HepG2 (cell line): Measurements from ENCODE around the gene TMEM190. TPM values are rescaled to one million over a fixed set of nuclear protein-coding genes. Genes with fewer than 3 reads are reported as not detected.
A peak's percentile ranks its signal among the peaks of the same experiment; 100 is the strongest.

Experiments used
- ARID2 ChIP-seq: sonication (generic); formaldehyde crosslinking; IDR thresholded peaks from 2 replicates; pipeline ENCODE4 v1.8.1; 2022; ENCODE audit warnings: mild to moderate bottlenecking, missing genetic modification reagents, borderline replicate concordance
- BCL6 ChIP-seq: IDR thresholded peaks from 2 replicates; pipeline ENCODE4 v1.6.1; 2016; ENCODE audit warnings: missing genetic modification reagents, missing compliant biosample characterization
- EEA1 ChIP-seq: sonication (generic); formaldehyde crosslinking; IDR thresholded peaks from 2 replicates; pipeline ENCODE4 v1.5.1; 2020; ENCODE audit warnings: mild to moderate bottlenecking, missing genetic modification reagents, borderline replicate concordance
- KLF16 ChIP-seq, 2 experiments: sonication (generic) in 1 of 2; formaldehyde crosslinking in 1 of 2; IDR thresholded peaks; 2 replicates each; pipeline versions ENCODE4 v1.6.1 to v1.8.0; 2016 to 2023; ENCODE audit warnings: missing genetic modification reagents in 2 of 2, missing compliant biosample characterization in 1 of 2
- PRPF4 ChIP-seq: fragments of 200-400 bp; formaldehyde crosslinking; IDR thresholded peaks from 2 replicates; pipeline ENCODE4 v1.6.1; 2016; ENCODE audit warnings: low read length, low read depth; ENCODE audit not compliant: poor library complexity, severe bottlenecking
- TOPORS ChIP-seq: sonication (generic); formaldehyde crosslinking; IDR thresholded peaks from 2 replicates; pipeline ENCODE4 v1.8.0; 2023; ENCODE audit warnings: mild to moderate bottlenecking, missing genetic modification reagents
- U2AF2 ChIP-seq: fragments of 200-400 bp; formaldehyde crosslinking; IDR thresholded peaks from 2 replicates; pipeline ENCODE4 v1.6.1; 2017; ENCODE audit warnings: low read depth, mild to moderate bottlenecking, low read length
- ZBTB3 ChIP-seq: sonication (generic); formaldehyde crosslinking; IDR thresholded peaks from 2 replicates; pipeline ENCODE4 v1.4.0; 2020; ENCODE audit warnings: low read depth, mild to moderate bottlenecking, moderate library complexity, missing genetic modification reagents, borderline replicate concordance
- ZNF329 ChIP-seq: sonication (generic); formaldehyde crosslinking; IDR thresholded peaks from 2 replicates; pipeline ENCODE4 v1.9.0; 2021; ENCODE audit warnings: low read depth, mild to moderate bottlenecking, missing genetic modification reagents
- ZNF350 ChIP-seq: sonication (generic); formaldehyde crosslinking; IDR thresholded peaks from 2 replicates; pipeline ENCODE4 v1.4.0; 2020; ENCODE audit warnings: mild to moderate bottlenecking, low read depth, missing genetic modification reagents, borderline replicate concordance
- ZNF530 ChIP-seq: sonication (generic); formaldehyde crosslinking; IDR thresholded peaks from 2 replicates; pipeline ENCODE4 v1.5.0; 2020; ENCODE audit warnings: low read depth, mild to moderate bottlenecking, missing genetic modification reagents
- ZNF709 ChIP-seq: sonication (generic); formaldehyde crosslinking; IDR thresholded peaks from 2 replicates; pipeline ENCODE4 v1.5.0; 2020; ENCODE audit warnings: mild to moderate bottlenecking, missing genetic modification reagents
- ZNF713 ChIP-seq: sonication (generic); formaldehyde crosslinking; IDR thresholded peaks from 2 replicates; pipeline ENCODE4 v1.4.0; 2020; ENCODE audit warnings: mild to moderate bottlenecking, missing genetic modification reagents
- polyA plus RNA-seq, 8 experiments: library from polyadenylated mRNA; depleted of rRNA in 3 of 8; stranded (reverse) in 7 of 8; unstranded in 1 of 8; fragments of >200 nt; fragmentation: Illumina TruSeq in 4 of 8; extraction: Trizol in 4 of 8; gene quantifications; 2 replicates each; pipeline versions ENCODE4 v1.2.1 to v1.2.3, GENCODE V29; 2011 to 2016; ENCODE audit warnings: low read depth in 4 of 8, missing spikeins in 1 of 8, mixed read lengths in 1 of 8; ENCODE audit not compliant: insufficient read depth in 1 of 8
- total RNA-seq, 5 experiments: library from RNA; depleted of rRNA; stranded (reverse); fragments of >200 nt; fragmentation: Illumina TruSeq; extraction: Trizol; gene quantifications; 2 replicates each; pipeline ENCODE4 v1.2.3, GENCODE V29; 2016; ENCODE audit warnings: low read depth in 1 of 5
- TF ChIP-seq, protein P1 (sequence below): sonication (generic); formaldehyde crosslinking; IDR thresholded peaks from 2 replicates; pipeline ENCODE4 v1.8.1; 2023; ENCODE audit warnings: mild to moderate bottlenecking, inconsistent platforms, moderate library complexity, missing genetic modification reagents, borderline replicate concordance
- TF ChIP-seq, protein P2 (sequence below): sonication (generic); formaldehyde crosslinking; IDR thresholded peaks from 2 replicates; pipeline ENCODE4 v1.4.0; 2020; ENCODE audit warnings: missing genetic modification reagents
- TF ChIP-seq, protein P3 (sequence below): sonication (generic); formaldehyde crosslinking; IDR thresholded peaks from 2 replicates; pipeline ENCODE4 v1.5.1; 2020; ENCODE audit warnings: missing genetic modification reagents, mild to moderate bottlenecking, borderline replicate concordance
- TF ChIP-seq, protein P4 (sequence below): sonication (generic); formaldehyde crosslinking; IDR thresholded peaks from 2 replicates; pipeline ENCODE4 v1.4.0; 2020; ENCODE audit warnings: missing genetic modification reagents, mild to moderate bottlenecking, borderline replicate concordance
- TF ChIP-seq, protein P5 (sequence below): sonication (generic); formaldehyde crosslinking; IDR thresholded peaks from 2 replicates; pipeline ENCODE4 v1.8.0; 2022; ENCODE audit warnings: missing genetic modification reagents, mild to moderate bottlenecking, borderline replicate concordance

The TMEM190 gene
- total and polyA plus RNA-seq, 2 of the 13 experiments (the other 11 are each of a cell fraction or from before 2014, with no cell fraction given), result 0.35 to 0.83 TPM

DNA sequence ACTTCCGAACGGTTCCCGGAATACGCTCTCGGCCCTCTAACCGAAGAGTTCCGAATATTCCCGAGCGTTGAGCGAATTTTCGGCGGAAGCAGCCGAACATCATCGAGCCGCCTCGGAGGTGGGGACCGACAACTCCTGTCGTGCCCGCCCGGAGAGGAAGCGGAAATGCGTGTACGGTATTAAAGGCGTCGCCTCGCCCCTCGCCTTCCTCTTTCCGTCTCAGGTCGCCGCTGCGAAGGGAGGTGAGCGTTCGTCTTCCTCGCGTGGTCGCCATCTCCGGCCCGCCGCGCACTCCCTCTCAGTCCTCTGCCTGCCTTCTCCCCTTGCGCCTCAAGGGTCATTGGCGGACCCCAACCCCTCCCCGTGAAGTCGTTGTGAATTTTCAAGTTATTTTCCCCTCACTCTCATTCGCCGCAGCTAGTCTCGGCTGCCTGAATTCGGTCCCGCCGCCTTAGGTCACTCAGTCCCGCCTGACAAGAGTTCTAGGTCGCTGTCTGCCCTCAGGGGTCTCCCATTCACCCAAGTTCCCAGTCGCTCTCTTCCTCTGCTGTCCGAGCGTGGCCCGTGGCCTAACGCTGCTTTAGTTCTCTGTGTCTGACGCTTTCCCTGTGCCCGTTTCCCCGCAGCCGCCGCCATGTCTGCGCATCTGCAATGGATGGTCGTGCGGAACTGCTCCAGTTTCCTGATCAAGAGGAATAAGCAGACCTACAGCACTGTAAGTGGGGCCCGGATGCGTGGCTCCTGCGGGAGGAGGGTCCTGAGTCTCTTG, 9.3 kb downstream of the TMEM190 start, which contains the start of gene RPL28 (continued):
- 0 out of 2 replicates have a peak, but pooled peaks have one; percentile 10 for TF ChIP-seq TOPORS (CRISPR knock-in tag)
- TF ChIP-seq, protein P1, sequence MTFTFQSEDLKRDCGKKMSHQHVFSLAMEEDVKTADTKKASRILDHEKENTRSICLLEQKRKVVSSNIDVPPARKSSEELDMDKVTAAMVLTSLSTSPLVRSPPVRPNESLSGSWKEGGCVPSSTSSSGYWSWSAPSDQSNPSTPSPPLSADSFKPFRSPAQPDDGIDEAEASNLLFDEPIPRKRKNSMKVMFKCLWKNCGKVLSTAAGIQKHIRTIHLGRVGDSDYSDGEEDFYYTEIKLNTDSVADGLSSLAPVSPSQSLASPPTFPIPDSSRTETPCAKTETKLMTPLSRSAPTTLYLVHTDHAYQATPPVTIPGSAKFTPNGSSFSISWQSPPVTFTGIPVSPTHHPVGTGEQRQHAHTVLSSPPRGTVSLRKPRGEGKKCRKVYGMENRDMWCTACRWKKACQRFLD, result peak; percentile 37; the same call in 1 of the 2 replicates
- TF ChIP-seq, protein P2, sequence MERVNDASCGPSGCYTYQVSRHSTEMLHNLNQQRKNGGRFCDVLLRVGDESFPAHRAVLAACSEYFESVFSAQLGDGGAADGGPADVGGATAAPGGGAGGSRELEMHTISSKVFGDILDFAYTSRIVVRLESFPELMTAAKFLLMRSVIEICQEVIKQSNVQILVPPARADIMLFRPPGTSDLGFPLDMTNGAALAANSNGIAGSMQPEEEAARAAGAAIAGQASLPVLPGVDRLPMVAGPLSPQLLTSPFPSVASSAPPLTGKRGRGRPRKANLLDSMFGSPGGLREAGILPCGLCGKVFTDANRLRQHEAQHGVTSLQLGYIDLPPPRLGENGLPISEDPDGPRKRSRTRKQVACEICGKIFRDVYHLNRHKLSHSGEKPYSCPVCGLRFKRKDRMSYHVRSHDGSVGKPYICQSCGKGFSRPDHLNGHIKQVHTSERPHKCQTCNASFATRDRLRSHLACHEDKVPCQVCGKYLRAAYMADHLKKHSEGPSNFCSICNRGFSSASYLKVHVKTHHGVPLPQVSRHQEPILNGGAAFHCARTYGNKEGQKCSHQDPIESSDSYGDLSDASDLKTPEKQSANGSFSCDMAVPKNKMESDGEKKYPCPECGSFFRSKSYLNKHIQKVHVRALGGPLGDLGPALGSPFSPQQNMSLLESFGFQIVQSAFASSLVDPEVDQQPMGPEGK (CRISPR knock-in tag), result peak; percentile 7; the same call in 1 of the 2 replicates
- TF ChIP-seq, protein P3, sequence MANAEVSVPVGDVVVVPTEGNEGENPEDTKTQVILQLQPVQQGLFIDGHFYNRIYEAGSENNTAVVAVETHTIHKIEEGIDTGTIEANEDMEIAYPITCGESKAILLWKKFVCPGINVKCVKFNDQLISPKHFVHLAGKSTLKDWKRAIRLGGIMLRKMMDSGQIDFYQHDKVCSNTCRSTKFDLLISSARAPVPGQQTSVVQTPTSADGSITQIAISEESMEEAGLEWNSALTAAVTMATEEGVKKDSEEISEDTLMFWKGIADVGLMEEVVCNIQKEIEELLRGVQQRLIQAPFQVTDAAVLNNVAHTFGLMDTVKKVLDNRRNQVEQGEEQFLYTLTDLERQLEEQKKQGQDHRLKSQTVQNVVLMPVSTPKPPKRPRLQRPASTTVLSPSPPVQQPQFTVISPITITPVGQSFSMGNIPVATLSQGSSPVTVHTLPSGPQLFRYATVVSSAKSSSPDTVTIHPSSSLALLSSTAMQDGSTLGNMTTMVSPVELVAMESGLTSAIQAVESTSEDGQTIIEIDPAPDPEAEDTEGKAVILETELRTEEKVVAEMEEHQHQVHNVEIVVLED (CRISPR knock-in tag), result peak; percentile 50; the same call in 1 of the 2 replicates
- TF ChIP-seq ZNF713 (CRISPR knock-in tag), result 0 out of 2 replicates have a peak, but pooled peaks have one; percentile 62
- TF ChIP-seq ARID2 (CRISPR knock-in tag), result no peak
- TF ChIP-seq ZNF350 (CRISPR knock-in tag), result peak; percentile 92
- peak; percentile 59 for TF ChIP-seq BCL6 (CRISPR knock-in tag)
- TF ChIP-seq, protein P4, sequence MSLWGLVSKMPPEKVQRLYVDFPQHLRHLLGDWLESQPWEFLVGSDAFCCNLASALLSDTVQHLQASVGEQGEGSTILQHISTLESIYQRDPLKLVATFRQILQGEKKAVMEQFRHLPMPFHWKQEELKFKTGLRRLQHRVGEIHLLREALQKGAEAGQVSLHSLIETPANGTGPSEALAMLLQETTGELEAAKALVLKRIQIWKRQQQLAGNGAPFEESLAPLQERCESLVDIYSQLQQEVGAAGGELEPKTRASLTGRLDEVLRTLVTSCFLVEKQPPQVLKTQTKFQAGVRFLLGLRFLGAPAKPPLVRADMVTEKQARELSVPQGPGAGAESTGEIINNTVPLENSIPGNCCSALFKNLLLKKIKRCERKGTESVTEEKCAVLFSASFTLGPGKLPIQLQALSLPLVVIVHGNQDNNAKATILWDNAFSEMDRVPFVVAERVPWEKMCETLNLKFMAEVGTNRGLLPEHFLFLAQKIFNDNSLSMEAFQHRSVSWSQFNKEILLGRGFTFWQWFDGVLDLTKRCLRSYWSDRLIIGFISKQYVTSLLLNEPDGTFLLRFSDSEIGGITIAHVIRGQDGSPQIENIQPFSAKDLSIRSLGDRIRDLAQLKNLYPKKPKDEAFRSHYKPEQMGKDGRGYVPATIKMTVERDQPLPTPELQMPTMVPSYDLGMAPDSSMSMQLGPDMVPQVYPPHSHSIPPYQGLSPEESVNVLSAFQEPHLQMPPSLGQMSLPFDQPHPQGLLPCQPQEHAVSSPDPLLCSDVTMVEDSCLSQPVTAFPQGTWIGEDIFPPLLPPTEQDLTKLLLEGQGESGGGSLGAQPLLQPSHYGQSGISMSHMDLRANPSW (CRISPR knock-in tag), result 0 out of 2 replicates have a peak, but pooled peaks have one; percentile 46
- TF ChIP-seq ZBTB3, result no peak
- 0 out of 2 replicates have a peak, but pooled peaks have one; percentile 49 for TF ChIP-seq U2AF2
- 0 out of 2 replicates have a peak, but pooled peaks have one; percentile 64 for TF ChIP-seq ZNF329 (CRISPR knock-in tag)
- no peak for TF ChIP-seq PRPF4
- peak in 1 of 2 experiments; percentile 96; a peak in 2 of 4 replicates for TF ChIP-seq KLF16 (CRISPR knock-in tag; IDR thresholded peaks at IDR 0.05)
- TF ChIP-seq ZNF530 (CRISPR knock-in tag), result no peak
- TF ChIP-seq EEA1 (CRISPR knock-in tag), result peak; percentile 71; the same call in 1 of the 2 replicates
- peak; percentile 72 for TF ChIP-seq ZNF709 (CRISPR knock-in tag)
- TF ChIP-seq, protein P5, sequence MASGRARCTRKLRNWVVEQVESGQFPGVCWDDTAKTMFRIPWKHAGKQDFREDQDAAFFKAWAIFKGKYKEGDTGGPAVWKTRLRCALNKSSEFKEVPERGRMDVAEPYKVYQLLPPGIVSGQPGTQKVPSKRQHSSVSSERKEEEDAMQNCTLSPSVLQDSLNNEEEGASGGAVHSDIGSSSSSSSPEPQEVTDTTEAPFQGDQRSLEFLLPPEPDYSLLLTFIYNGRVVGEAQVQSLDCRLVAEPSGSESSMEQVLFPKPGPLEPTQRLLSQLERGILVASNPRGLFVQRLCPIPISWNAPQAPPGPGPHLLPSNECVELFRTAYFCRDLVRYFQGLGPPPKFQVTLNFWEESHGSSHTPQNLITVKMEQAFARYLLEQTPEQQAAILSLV, result peak; percentile 30; the same call in 1 of the 2 replicates
